ENCODE data around the gene HDDC3. TPM values are rescaled to one million over a fixed set of nuclear protein-coding genes. Genes with fewer than 3 reads are reported as not detected.

HDDC3 gene
- total and polyA plus RNA-seq, 8 donors: 12.1 to 22.1 (median 19.2) TPM; not detected in 2

- TF ChIP-seq EP300 (IDR thresholded peaks at IDR 0.05): no peak
- TF ChIP-seq POLR2AphosphoS5 (IDR thresholded peaks at IDR 0.05): no peak
- TF ChIP-seq CTCF (IDR thresholded peaks at IDR 0.05): no peak
- no peak for TF ChIP-seq POLR2A (IDR thresholded peaks at IDR 0.05)
- peak overlapping the region in 1 of 4 donors; percentile 18 for H3K4me3 ChIP-seq
- intact Hi-C loops (cut with DNase I; ENCODE audit: low total_unique reads): no loop called here
- H3K4me1 ChIP-seq: no peaks in the 10 kb centered on the region
- WGBS, 5 donors: 86 to 92% (median 89%) methylated on average over 11 of the region's 11 CpGs
- H3K27me3 ChIP-seq: no peaks in the 10 kb centered on the region
- H3K27ac ChIP-seq: peak overlapping the region in 3 of 5 donors; percentile 5 to 67 (median 66)
- H3K9me3 ChIP-seq: no peaks in the 10 kb centered on the region
- H3K36me3 ChIP-seq: peaks cover 85 to 100% (median 100%) of the 10 kb centered on the region in 4 donors
- DNase-seq: no peak
Observed at GRCh38 chr15:90916461-90916860, 15.9 kb downstream of the HDDC3 start.

- Histone ChIP-seq H3K4me3 (peak overlapping the region in 1 of 4 donors; percentile 18), H3K27me3 (no peaks in the 10 kb centered on the region), H3K36me3 (peaks cover 85 to 100% (median 100%) of the 10 kb centered on the region in 4 donors), H3K4me1 (no peaks in the 10 kb centered on the region), H3K27ac (peak overlapping the region in 4 of 5 donors; percentile 5 to 67 (median 51)), H3K9me3 (no peaks in the 10 kb centered on the region)
- peak in 1 of 2 donors; percentile 50 for DNase-seq
- intact Hi-C loops (cut with DNase I; ENCODE audit: low total_unique reads): no loop called here
- WGBS, 5 donors: 70 to 85% (median 79%) methylated on average over 22 to 25 of the region's 25 CpGs
- TF ChIP-seq EP300 (IDR thresholded peaks at IDR 0.05) (no peak), POLR2AphosphoS5 (IDR thresholded peaks at IDR 0.05) (no peak), POLR2A (IDR thresholded peaks at IDR 0.05) (no peak), CTCF (IDR thresholded peaks at IDR 0.05) (no peak)
Observed at GRCh38 chr15:90915808-90916440, 16.4 kb downstream of the HDDC3 start.

GRCh38 chr15:90915216-90915807 lies 17.0 kb downstream of the HDDC3 start:
- Histone ChIP-seq H3K4me1 (no peaks in the 10 kb centered on the region), H3K9me3 (no peaks in the 10 kb centered on the region), H3K27ac (peak overlapping the region in 4 of 5 donors; percentile 5 to 67 (median 51)), H3K4me3 (no peak overlapping the region), H3K27me3 (no peaks in the 10 kb centered on the region), H3K36me3 (peaks cover 87 to 100% (median 100%) of the 10 kb centered on the region in 4 donors)
- WGBS, 5 donors: 78 to 87% (median 84%) methylated on average over 7 of the region's 7 CpGs
- DNase-seq: no peak
- TF ChIP-seq EP300 (IDR thresholded peaks at IDR 0.05): no peak
- no peak for TF ChIP-seq POLR2AphosphoS5 (IDR thresholded peaks at IDR 0.05)
- no peak for TF ChIP-seq POLR2A (IDR thresholded peaks at IDR 0.05)
- TF ChIP-seq CTCF (IDR thresholded peaks at IDR 0.05): no peak
- intact Hi-C loops (cut with DNase I; ENCODE audit: low total_unique reads): no loop called here

- Histone ChIP-seq H3K4me3 (no peak overlapping the region), H3K36me3 (peaks cover 87 to 100% (median 100%) of the 10 kb centered on the region in 4 donors), H3K4me1 (no peaks in the 10 kb centered on the region), H3K27me3 (no peaks in the 10 kb centered on the region), H3K9me3 (no peaks in the 10 kb centered on the region), H3K27ac (peak overlapping the region in 2 of 5 donors; percentile 66 to 67)
- 87 to 92% (median 91%) methylated on average over 12 to 22 of the region's 22 CpGs for WGBS, 5 donors
- DNase-seq: no peak
- TF ChIP-seq POLR2A (IDR thresholded peaks at IDR 0.05) (no peak), POLR2AphosphoS5 (IDR thresholded peaks at IDR 0.05) (no peak), EP300 (IDR thresholded peaks at IDR 0.05) (no peak), CTCF (IDR thresholded peaks at IDR 0.05) (no peak)
- intact Hi-C loops (cut with DNase I; ENCODE audit: low total_unique reads): no loop called here
Observed at GRCh38 chr15:90914305-90915080, 17.9 kb downstream of the HDDC3 start.

Data from stomach (tissue), 9 donors.